ENCODE results near the gene ULK4. TPM values are rescaled to one million over a fixed set of nuclear protein-coding genes. Genes with fewer than 3 reads are reported as not detected.

ULK4 gene
- polyA plus RNA-seq, 1 donor from 2014 or later = 7.2 TPM

- no peak for TF ChIP-seq SMC3 (conservative IDR thresholded peaks at IDR 0.05; ENCODE audit: poor library complexity)
- TF ChIP-seq EP300 (conservative IDR thresholded peaks at IDR 0.05; ENCODE audit: poor library complexity, severe bottlenecking) = no peak
- TF ChIP-seq RAD21 (conservative IDR thresholded peaks at IDR 0.05) = no peak
- TF ChIP-seq POLR2AphosphoS5 (IDR thresholded peaks at IDR 0.05) = no peak
- TF ChIP-seq REST (IDR thresholded peaks at IDR 0.05; ENCODE audit: borderline replicate concordance) = no peak
- TF ChIP-seq CTCF (IDR thresholded peaks at IDR 0.05; ENCODE audit: poor library complexity, severe bottlenecking) = no peak
- TF ChIP-seq MXI1 (conservative IDR thresholded peaks at IDR 0.05; ENCODE audit: poor library complexity, severe bottlenecking) = no peak
- no peak for TF ChIP-seq TAF1 (IDR thresholded peaks at IDR 0.05; ENCODE audit: low read depth)
- no peak for TF ChIP-seq EZH2 (IDR thresholded peaks at IDR 0.05; ENCODE audit: borderline replicate concordance, insufficient read depth, low read length, poor library complexity, severe bottlenecking)
- H3K9ac ChIP-seq (ENCODE audit: low read length) = no peak overlapping the region
- no peaks in the 10 kb centered on the region for H3K79me2 ChIP-seq (replicated peaks; ENCODE audit: insufficient read depth, low read length)
- H3K4me2 ChIP-seq (ENCODE audit: low read length) = no peak overlapping the region
- H4K20me1 ChIP-seq (ENCODE audit: insufficient read depth) = no peaks in the 10 kb centered on the region
- H3K4me3 ChIP-seq (ENCODE audit: low read length) = no peak overlapping the region
- H3K27me3 ChIP-seq (ENCODE audit: insufficient read depth, low read depth, low read length) = no peaks in the 10 kb centered on the region
- H3K27ac ChIP-seq (ENCODE audit: low read length) = no peak overlapping the region
- no peaks in the 10 kb centered on the region for H3K9me2 ChIP-seq (ENCODE audit: insufficient read depth, low read length)
- H2AFZ ChIP-seq (ENCODE audit: low read depth, low read length) = no peak overlapping the region
- H3K9me3 ChIP-seq (ENCODE audit: low read length) = no peaks in the 10 kb centered on the region
- H3F3A ChIP-seq (ENCODE audit: insufficient read depth, low read length, poor library complexity, severe bottlenecking) = no peaks in the 10 kb centered on the region
- H3K36me3 ChIP-seq (ENCODE audit: insufficient read depth, low read length) = no peaks in the 10 kb centered on the region
Measured at GRCh38 chr3:41518626-41519025, 443.3 kb downstream of the ULK4 start.

- no peak overlapping the region for H3K4me3 ChIP-seq (ENCODE audit: low read length)
- H3K4me2 ChIP-seq (ENCODE audit: low read length) = no peak overlapping the region
- no peaks in the 10 kb centered on the region for H3K9me3 ChIP-seq (ENCODE audit: low read length)
- no peaks in the 10 kb centered on the region for H4K20me1 ChIP-seq (ENCODE audit: insufficient read depth)
- no peaks in the 10 kb centered on the region for H3K27me3 ChIP-seq (ENCODE audit: insufficient read depth, low read depth, low read length)
- no peaks in the 10 kb centered on the region for H3F3A ChIP-seq (ENCODE audit: insufficient read depth, low read length, poor library complexity, severe bottlenecking)
- H3K9me2 ChIP-seq (ENCODE audit: insufficient read depth, low read length) = no peaks in the 10 kb centered on the region
- H3K79me2 ChIP-seq (replicated peaks; ENCODE audit: insufficient read depth, low read length) = no peaks in the 10 kb centered on the region
- no peak for TF ChIP-seq EP300 (conservative IDR thresholded peaks at IDR 0.05; ENCODE audit: poor library complexity, severe bottlenecking)
- no peak for TF ChIP-seq POLR2AphosphoS5 (IDR thresholded peaks at IDR 0.05)
- no peak for TF ChIP-seq CTCF (IDR thresholded peaks at IDR 0.05; ENCODE audit: poor library complexity, severe bottlenecking)
- TF ChIP-seq TAF1 (IDR thresholded peaks at IDR 0.05; ENCODE audit: low read depth) = no peak
- TF ChIP-seq RAD21 (conservative IDR thresholded peaks at IDR 0.05) = no peak
- no peak for TF ChIP-seq SMC3 (conservative IDR thresholded peaks at IDR 0.05; ENCODE audit: poor library complexity)
- TF ChIP-seq REST (IDR thresholded peaks at IDR 0.05; ENCODE audit: borderline replicate concordance) = no peak
- TF ChIP-seq EZH2 (IDR thresholded peaks at IDR 0.05; ENCODE audit: borderline replicate concordance, insufficient read depth, low read length, poor library complexity, severe bottlenecking) = no peak
- no peak for TF ChIP-seq MXI1 (conservative IDR thresholded peaks at IDR 0.05; ENCODE audit: poor library complexity, severe bottlenecking)
- H2AFZ ChIP-seq (ENCODE audit: low read depth, low read length) = no peak overlapping the region
- H3K9ac ChIP-seq (ENCODE audit: low read length) = no peak overlapping the region
- H3K27ac ChIP-seq (ENCODE audit: low read length) = no peak overlapping the region
- no peaks in the 10 kb centered on the region for H3K36me3 ChIP-seq (ENCODE audit: insufficient read depth, low read length)
Measured at GRCh38 chr3:41508063-41508696, 453.7 kb downstream of the ULK4 start.

Measured in neural cell (in vitro differentiated cells).